Measurements from ENCODE around the gene PDIA5.

DNA sequence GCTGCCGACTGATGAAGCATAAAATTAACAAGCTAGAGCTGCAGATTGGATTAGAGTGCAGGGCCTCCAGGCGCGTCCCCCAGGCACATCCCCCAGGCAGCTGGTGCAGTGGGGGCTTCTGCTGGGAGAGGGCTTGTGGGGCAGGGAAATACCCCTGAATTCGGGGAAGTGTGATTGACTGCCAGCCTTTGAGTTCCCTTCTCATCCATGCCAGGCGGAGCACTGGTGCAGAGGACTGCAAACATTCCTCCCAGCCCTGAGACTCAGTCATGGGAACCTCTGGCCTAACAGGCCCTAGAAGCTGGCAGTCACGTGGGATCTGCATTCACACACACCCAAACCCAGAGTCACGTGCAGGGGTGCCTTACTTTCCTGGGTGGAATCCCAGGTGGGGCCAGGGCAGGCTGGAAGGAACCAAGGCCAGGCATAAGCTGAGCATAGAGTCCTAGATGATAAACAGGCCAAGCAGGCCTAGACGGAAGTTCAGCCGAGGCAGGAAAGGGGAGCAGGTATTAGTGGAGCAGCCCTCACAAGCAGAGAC is 88.7 kb downstream of the PDIA5 start:
- TF ChIP-seq SMC3 (IDR thresholded peaks at IDR 0.05; ENCODE audit: low read depth, low read length): no peak
- TF ChIP-seq, protein P1, sequence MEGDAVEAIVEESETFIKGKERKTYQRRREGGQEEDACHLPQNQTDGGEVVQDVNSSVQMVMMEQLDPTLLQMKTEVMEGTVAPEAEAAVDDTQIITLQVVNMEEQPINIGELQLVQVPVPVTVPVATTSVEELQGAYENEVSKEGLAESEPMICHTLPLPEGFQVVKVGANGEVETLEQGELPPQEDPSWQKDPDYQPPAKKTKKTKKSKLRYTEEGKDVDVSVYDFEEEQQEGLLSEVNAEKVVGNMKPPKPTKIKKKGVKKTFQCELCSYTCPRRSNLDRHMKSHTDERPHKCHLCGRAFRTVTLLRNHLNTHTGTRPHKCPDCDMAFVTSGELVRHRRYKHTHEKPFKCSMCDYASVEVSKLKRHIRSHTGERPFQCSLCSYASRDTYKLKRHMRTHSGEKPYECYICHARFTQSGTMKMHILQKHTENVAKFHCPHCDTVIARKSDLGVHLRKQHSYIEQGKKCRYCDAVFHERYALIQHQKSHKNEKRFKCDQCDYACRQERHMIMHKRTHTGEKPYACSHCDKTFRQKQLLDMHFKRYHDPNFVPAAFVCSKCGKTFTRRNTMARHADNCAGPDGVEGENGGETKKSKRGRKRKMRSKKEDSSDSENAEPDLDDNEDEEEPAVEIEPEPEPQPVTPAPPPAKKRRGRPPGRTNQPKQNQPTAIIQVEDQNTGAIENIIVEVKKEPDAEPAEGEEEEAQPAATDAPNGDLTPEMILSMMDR (conservative IDR thresholded peaks at IDR 0.05; ENCODE audit: low read depth, low read length): no peak
- TF ChIP-seq POLR2A (IDR thresholded peaks at IDR 0.05; ENCODE audit: low read depth, low read length): no peak
- no peak for TF ChIP-seq RFX5 (IDR thresholded peaks at IDR 0.05; ENCODE audit: low read depth, low read length)
- TF ChIP-seq, protein P2, sequence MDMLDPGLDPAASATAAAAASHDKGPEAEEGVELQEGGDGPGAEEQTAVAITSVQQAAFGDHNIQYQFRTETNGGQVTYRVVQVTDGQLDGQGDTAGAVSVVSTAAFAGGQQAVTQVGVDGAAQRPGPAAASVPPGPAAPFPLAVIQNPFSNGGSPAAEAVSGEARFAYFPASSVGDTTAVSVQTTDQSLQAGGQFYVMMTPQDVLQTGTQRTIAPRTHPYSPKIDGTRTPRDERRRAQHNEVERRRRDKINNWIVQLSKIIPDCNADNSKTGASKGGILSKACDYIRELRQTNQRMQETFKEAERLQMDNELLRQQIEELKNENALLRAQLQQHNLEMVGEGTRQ (IDR thresholded peaks at IDR 0.05; ENCODE audit: low read depth, low read length): no peak
- no peak for TF ChIP-seq MXI1 (IDR thresholded peaks at IDR 0.05; ENCODE audit: borderline replicate concordance, low read depth, low read length)
- TF ChIP-seq CEBPB (IDR thresholded peaks at IDR 0.05; ENCODE audit: low read depth, low read length): no peak
- TF ChIP-seq BHLHE40 (IDR thresholded peaks at IDR 0.05; ENCODE audit: low read depth, low read length): no peak
- TF ChIP-seq CHD1 (IDR thresholded peaks at IDR 0.05; ENCODE audit: low read depth, low read length): no peak
- TF ChIP-seq FOS (IDR thresholded peaks at IDR 0.05; ENCODE audit: low read depth, low read length): no peak
